HCT116 (cell line): ENCODE results near the gene PHF20. TPM values are rescaled to one million over a fixed set of nuclear protein-coding genes. Genes with fewer than 3 reads are reported as not detected.

Source experiments
- ATAC-seq: fragments of 200-7000 bp; cut with Tn5 transposase; 2 replicates; pipeline ENCODE4 v1.9.1; 2020; ENCODE audit warnings: mild to moderate bottlenecking, moderate library complexity
- BruUV-seq: library from RNA; stranded (reverse); fragments of 400-500 nt; replicated peaks from 2 replicates; lab custom pipeline; 2021; lab: Mats Ljungman, UMichigan
- CTCF ChIA-PET: fragments of 300-600 bp; sonication (Branson Sonifier 250); formaldehyde crosslinking; loops from one replicate; lab custom pipeline; 2021; ENCODE audit warnings: antibody characterized with exemption; lab: Charles Lee
- POLR2A ChIA-PET: fragments of 300-600, 350-600 bp; sonication (Branson Sonifier 250); formaldehyde crosslinking; loops from one replicate; lab custom pipeline; 2021; ENCODE audit warnings: antibody characterized with exemption; lab: Charles Lee
- RAD21 ChIA-PET, 2 experiments: fragments of 300-600 bp; sonication (Branson Sonifier 250); formaldehyde crosslinking; loops; one replicate each; lab custom pipeline; 2023; ENCODE audit warnings: low total read pairs in 2 of 2; ENCODE audit not compliant: uncharacterized antibody in 2 of 2, unreplicated experiment in 2 of 2, low non-redundant PET in 1 of 2; lab: Charles Lee
- DNase-seq: peaks from one replicate; pipeline ENCODE4 v3.0.0-alpha.2; 2010; ENCODE audit warnings: low read depth, low spot score
- H2AFZ ChIP-seq: fragments of 200-600 bp; shearing (Covaris generic), sonication (generic); 2 replicates; pipeline ENCODE4 v1.6.1; 2017; ENCODE audit warnings: low read depth, mixed run types, mixed read lengths, antibody characterized with exemption, low read length; ENCODE audit not compliant: poor library complexity, severe bottlenecking
- H3K27ac ChIP-seq: 2 replicates; pipeline ENCODE4 v1.5.1; 2012; ENCODE audit warnings: low read depth, low read length
- H3K27me3 ChIP-seq: fragments of 200-600 bp; sonication (generic); 2 replicates; pipeline ENCODE4 v1.6.1; 2016; ENCODE audit warnings: mixed run types, low read length, mixed read lengths; ENCODE audit not compliant: insufficient read depth
- H3K36me3 ChIP-seq, 2 experiments: fragments of 200-500 bp in 1 of 2; fragments of 200-600 bp in 1 of 2; sonication (Bioruptor generic) in 1 of 2; sonication (generic) in 1 of 2; 2 replicates each; pipeline versions ENCODE4 v1.5.1 to v1.6.1; 2014 to 2016; ENCODE audit warnings: low read length in 2 of 2, inconsistent platforms in 1 of 2, mixed read lengths in 1 of 2, mixed run types in 1 of 2; ENCODE audit not compliant: insufficient read depth in 2 of 2, control insufficient read depth in 1 of 2
- H3K4me1 ChIP-seq, 2 experiments: fragments of 200-600 bp in 1 of 2; sonication (generic) in 1 of 2; 2 replicates each; pipeline versions ENCODE4 v1.5.1 to v1.6.1; 2012 to 2017; ENCODE audit warnings: low read length in 2 of 2, inconsistent platforms in 1 of 2, mild to moderate bottlenecking in 1 of 2, mixed read lengths in 1 of 2, mixed run types in 1 of 2, moderate library complexity in 1 of 2; ENCODE audit not compliant: insufficient read depth in 2 of 2, control insufficient read depth in 1 of 2
- H3K4me2 ChIP-seq: fragments of 200-600 bp; sonication (generic); 2 replicates; pipeline ENCODE4 v1.6.1; 2017; ENCODE audit warnings: mixed run types, low read length, mixed read lengths
- H3K4me3 ChIP-seq, 2 experiments: fragments of 200-600 bp in 1 of 2; sonication (generic) in 1 of 2; replicated peaks in 1 of 2; 2 replicates each; pipeline ENCODE4 v1.5.1; 2011 to 2016; ENCODE audit warnings: low read length in 2 of 2, control low read depth in 1 of 2, low read depth in 1 of 2, mild to moderate bottlenecking in 1 of 2, mixed read lengths in 1 of 2, mixed run types in 1 of 2
- H3K79me2 ChIP-seq: fragments of 200-600 bp; sonication (generic); 2 replicates; pipeline ENCODE4 v1.6.1; 2017; ENCODE audit warnings: mild to moderate bottlenecking, mixed run types, low read length, moderate library complexity, mixed read lengths; ENCODE audit not compliant: insufficient read depth
- H3K9ac ChIP-seq: fragments of 200-600 bp; sonication (generic); 2 replicates; pipeline ENCODE4 v1.6.1; 2016; ENCODE audit warnings: low read length, mixed read lengths
- H3K9me2 ChIP-seq: fragments of 200-600 bp; sonication (generic), shearing (Covaris generic); 2 replicates; pipeline ENCODE4 v1.6.1; 2017; ENCODE audit warnings: mixed run types, mild to moderate bottlenecking, moderate library complexity; ENCODE audit not compliant: insufficient read depth
- H3K9me3 ChIP-seq, 2 experiments: fragments of 200-500 bp in 1 of 2; fragments of 200-600 bp in 1 of 2; sonication (Bioruptor generic) in 1 of 2; sonication (generic) in 1 of 2; 2 replicates each; pipeline ENCODE4 v1.6.1; 2014 to 2017; ENCODE audit warnings: low read length in 2 of 2, mixed read lengths in 2 of 2, inconsistent platforms in 1 of 2, low read depth in 1 of 2, mild to moderate bottlenecking in 1 of 2, mixed run types in 1 of 2, moderate library complexity in 1 of 2; ENCODE audit not compliant: control insufficient read depth in 1 of 2, insufficient read depth in 1 of 2
- H4K20me1 ChIP-seq: fragments of 200-600 bp; sonication (generic), shearing (Covaris generic); 2 replicates; pipeline ENCODE4 v1.6.1; 2017; ENCODE audit warnings: mixed run types, mild to moderate bottlenecking, moderate library complexity; ENCODE audit not compliant: insufficient read depth
- ATF3 ChIP-seq: IDR thresholded peaks from 2 replicates; pipeline ENCODE4 v1.6.1; 2012
- CBX3 ChIP-seq: IDR thresholded peaks from 2 replicates; pipeline ENCODE4 v1.6.1; 2012; ENCODE audit warnings: low read depth
- CTCF ChIP-seq, 3 experiments: fragments of 200-600 bp in 1 of 3; sonication (generic) in 1 of 3; IDR thresholded peaks in 2 of 3; conservative IDR thresholded peaks in 1 of 3; 2 replicates each; pipeline ENCODE4 v1.5.1; 2012 to 2017; ENCODE audit warnings: low read depth in 2 of 3, low read length in 2 of 3, antibody characterized with exemption in 1 of 3, borderline replicate concordance in 1 of 3, control low read depth in 1 of 3, mild to moderate bottlenecking in 1 of 3, mixed read lengths in 1 of 3, mixed run types in 1 of 3, moderate library complexity in 1 of 3; ENCODE audit not compliant: insufficient read depth in 1 of 3
- EGR1 ChIP-seq: IDR thresholded peaks from 2 replicates; pipeline ENCODE4 v1.6.1; 2012; ENCODE audit warnings: low read depth
- ELF1 ChIP-seq: IDR thresholded peaks from 2 replicates; pipeline ENCODE4 v1.6.1; 2012; ENCODE audit warnings: low read depth, borderline replicate concordance
- EZH2phosphoT487 ChIP-seq: fragments of 200-600 bp; IDR thresholded peaks from 2 replicates; pipeline ENCODE4 v1.6.1; 2018; ENCODE audit warnings: antibody characterized with exemption, borderline replicate concordance
- JUND ChIP-seq: IDR thresholded peaks from 2 replicates; pipeline ENCODE4 v1.6.1; 2012
- MAX ChIP-seq: IDR thresholded peaks from 2 replicates; pipeline ENCODE4 v1.6.1; 2012
- POLR2A ChIP-seq: IDR thresholded peaks from 2 replicates; pipeline ENCODE4 v1.7.0; 2011; ENCODE audit warnings: borderline replicate concordance; ENCODE audit not compliant: insufficient read depth, insufficient read length; ENCODE audit errors: extremely low read depth
- RAD21 ChIP-seq: IDR thresholded peaks from 2 replicates; pipeline ENCODE4 v1.6.1; 2012; ENCODE audit warnings: low read depth, mild to moderate bottlenecking
- SIN3A ChIP-seq: IDR thresholded peaks from 2 replicates; pipeline ENCODE4 v1.6.1; 2012; ENCODE audit warnings: low read depth
- SP1 ChIP-seq: IDR thresholded peaks from 2 replicates; pipeline ENCODE4 v1.6.1; 2012; ENCODE audit warnings: low read depth
- TCF7L2 ChIP-seq: IDR thresholded peaks from 2 replicates; pipeline ENCODE4 v1.7.0; 2011; ENCODE audit warnings: borderline replicate concordance, inconsistent platforms; ENCODE audit not compliant: insufficient read depth, insufficient read length; ENCODE audit errors: extremely low read depth
- YY1 ChIP-seq: IDR thresholded peaks from 2 replicates; pipeline ENCODE4 v1.6.1; 2011; ENCODE audit warnings: low read length, low read depth, moderate library complexity, mild to moderate bottlenecking; ENCODE audit not compliant: insufficient replicate concordance; ENCODE audit errors: extremely low read depth
- ZBTB33 ChIP-seq: IDR thresholded peaks from 2 replicates; pipeline ENCODE4 v1.6.1; 2011; ENCODE audit warnings: mild to moderate bottlenecking, low read length, moderate library complexity; ENCODE audit not compliant: insufficient replicate concordance; ENCODE audit errors: extremely low read depth
- ZFX ChIP-seq: fragments of 450-650 bp; IDR thresholded peaks from 2 replicates; pipeline ENCODE4 v1.6.1; 2017
- ZNF274 ChIP-seq: fragments of 200-500 bp; sonication (Bioruptor generic); IDR thresholded peaks from 2 replicates; pipeline ENCODE4 v1.6.1; 2014; ENCODE audit warnings: mild to moderate bottlenecking, low read depth, low read length, inconsistent platforms
- intact Hi-C: fragments of 100-400 bp; cut with micrococcal nuclease; formaldehyde crosslinking; loops from 2 replicates; pipeline ENCODE4 v1.10.0; 2022
- total RNA-seq: library from RNA; stranded (reverse); gene quantifications from one replicate; pipeline ENCODE4 v1.2.1, GENCODE V29; 2021; ENCODE audit not compliant: unreplicated experiment

PHF20 gene
- total RNA-seq, 1 experiment from 2014 or later, result 40.8 TPM

- peaks cover 58% of the 10 kb centered on the region for H3K79me2 ChIP-seq
- TF ChIP-seq ATF3, result no peak
- peak; percentile 70 for TF ChIP-seq POLR2A
- peak; percentile 61 for TF ChIP-seq JUND
- TF ChIP-seq CTCF (IDR thresholded peaks at IDR 0.05 in 2 of 3, conservative IDR thresholded peaks at IDR 0.05 in 1 of 3; ENCODE audit: borderline replicate concordance in 1 of 3, insufficient read depth in 1 of 3, low read depth in 2 of 3, low read length in 2 of 3), result peak in 1 of 3 experiments; percentile 38; a peak in 1 of 6 replicates
- TF ChIP-seq ZNF274, result no peak
- TF ChIP-seq SP1, result peak; percentile 99
- TF ChIP-seq CBX3, result peak; percentile 96
- peak; percentile 74 for TF ChIP-seq TCF7L2
- TF ChIP-seq EGR1, result peak; percentile 99
- TF ChIP-seq ELF1, result no peak
- TF ChIP-seq MAX, result peak; percentile 96
- peak; percentile 96 for TF ChIP-seq YY1
- TF ChIP-seq ZFX, result peak; percentile 99
- peak; percentile 100 for TF ChIP-seq ZBTB33
- TF ChIP-seq RAD21, result no peak
- TF ChIP-seq SIN3A, result peak; percentile 90
- TF ChIP-seq EZH2phosphoT487, result no peak
These were observed 29.7 kb upstream of the PHF20 start, which contains the start of gene RBM39 for GRCh38 chr20:35741892-35742740. TSS of gene RBM39 (minus strand) at chr20:35742260. CDS start at chr20:35740874, 1,386 bp downstream.

More at GRCh38 chr20:35741892-35742740, 29.7 kb upstream of the PHF20 start, which contains the start of gene RBM39:
- peak within 1 kb of the TSS; percentile 90 for H3K4me2 ChIP-seq
- H4K20me1 ChIP-seq, result peaks cover 25% of the 10 kb centered on the region; the same call in 1 of the 2 replicates
- RAD21 ChIA-PET, result interaction anchor here in 1 of 2 experiments (0.7 kb wide), 2 partner anchors 29 to 151 kb away, joined by 3 read pairs; partner anchors contain the start of gene PHF20
- POLR2A ChIA-PET, result interaction anchor here (0.6 to 5.2 kb wide), 42 partner anchors 8 to 385 kb away, joined by 3 to 58 read pairs (median 5); partner anchors contain the start of genes CPNE1, ERGIC3, NFS1 and PHF20
- ATAC-seq, result peak; percentile 94
- H2AFZ ChIP-seq, result no peak within 1 kb of the TSS
- H3K4me1 ChIP-seq, result peaks cover 10 to 28% of the 10 kb centered on the region in 2 experiments
- peak; percentile 100 for DNase-seq
- H3K9me3 ChIP-seq, result no peaks in the 10 kb centered on the region
- intact Hi-C loops, result loop anchor here (2.0 to 10.0 kb wide), 2 partner anchors 143 to 213 kb away; partner anchors contain the start of gene SCAND1
- peak within 1 kb of the TSS; percentile 91 for H3K27ac ChIP-seq
- H3K9ac ChIP-seq, result peak within 1 kb of the TSS; percentile 99
- BruUV-seq, result no TSS peak
- H3K36me3 ChIP-seq, result peaks cover 20 to 32% of the 10 kb centered on the region in 2 experiments
- CTCF ChIA-PET, result interaction anchor here (1.0 to 1.8 kb wide), 5 partner anchors 29 to 251 kb away, joined by 4 to 10 read pairs (median 5); partner anchors contain the start of gene SCAND1
- H3K27me3 ChIP-seq, result no peaks in the 10 kb centered on the region
- no peaks in the 10 kb centered on the region for H3K9me2 ChIP-seq
- peak within 1 kb of the TSS; percentile 77 to 97 for H3K4me3 ChIP-seq
